ENCODE data around the gene SMAD7. TPM values are rescaled to one million over a fixed set of nuclear protein-coding genes. Genes with fewer than 3 reads are reported as not detected.
A peak's percentile ranks its signal among the peaks of the same experiment; 100 is the strongest.

SMAD7 gene
- total RNA-seq, 2 experiments from 2014 or later: 2.9 to 15.1 TPM

GRCh38 chr18:48929941-48930713 lies 20.6 kb downstream of the SMAD7 start:
- CTCF ChIA-PET (ENCODE audit: unreplicated experiment): no interaction called here

GRCh38 chr18:48929212-48929612 lies 21.6 kb downstream of the SMAD7 start:
- no peaks in the 10 kb centered on the region for H3K9me3 ChIP-seq (ENCODE audit: low read length)
- H2AFZ ChIP-seq (ENCODE audit: low read length): no peak overlapping the region
- no peaks in the 10 kb centered on the region for H3K36me3 ChIP-seq (ENCODE audit: insufficient read depth, low read length)
- DNase-seq (ENCODE audit: low spot score): no peak
- ChIA-PET CTCF (ENCODE audit: unreplicated experiment) (no interaction called here), POLR2A (interaction anchor here (1.0 to 1.9 kb wide), 2 partner anchors 13 to 18 kb away, joined by 5 to 8 read pairs; no protein-coding TSS in a partner anchor)
- peak overlapping the region; percentile 73 for H3K4me2 ChIP-seq (ENCODE audit: low read length)
- peak overlapping the region; percentile 79 for H3K27ac ChIP-seq (ENCODE audit: low read depth, low read length, poor library complexity, severe bottlenecking)
- H3K4me3 ChIP-seq (ENCODE audit: low read depth, low read length, poor library complexity, severe bottlenecking): peak overlapping the region; percentile 45
- BruUV-seq (replicated peaks): no TSS peak
- H3K9me2 ChIP-seq (ENCODE audit: insufficient read depth, low read length): no peaks in the 10 kb centered on the region
- TF ChIP-seq CTCF (conservative IDR thresholded peaks at IDR 0.05; ENCODE audit: low read length) (no peak), EZH2phosphoT487 (IDR thresholded peaks at IDR 0.05; ENCODE audit: borderline replicate concordance, low read depth, low read length) (no peak)
- peaks cover 94% of the 10 kb centered on the region for H3K79me2 ChIP-seq (ENCODE audit: insufficient read depth, low read depth, low read length)
- H3K4me1 ChIP-seq (ENCODE audit: insufficient read depth, low read length, poor library complexity, severe bottlenecking): peaks cover 96% of the 10 kb centered on the region
- H4K20me1 ChIP-seq (ENCODE audit: insufficient read depth, low read length): no peaks in the 10 kb centered on the region
- intact Hi-C loops (cut with micrococcal nuclease; ENCODE audit: unreplicated experiment): no loop called here

More at GRCh38 chr18:48929941-48930713, 20.6 kb downstream of the SMAD7 start:
- no peaks in the 10 kb centered on the region for H3K9me3 ChIP-seq (ENCODE audit: low read length)
- peaks cover 94% of the 10 kb centered on the region for H3K79me2 ChIP-seq (ENCODE audit: insufficient read depth, low read depth, low read length)
- H3K36me3 ChIP-seq (ENCODE audit: insufficient read depth, low read length): no peaks in the 10 kb centered on the region
- H3K4me1 ChIP-seq (ENCODE audit: insufficient read depth, low read length, poor library complexity, severe bottlenecking): peaks cover 96% of the 10 kb centered on the region
- H3K9me2 ChIP-seq (ENCODE audit: insufficient read depth, low read length): no peaks in the 10 kb centered on the region
- TF ChIP-seq CTCF (conservative IDR thresholded peaks at IDR 0.05; ENCODE audit: low read length) (no peak), EZH2phosphoT487 (IDR thresholded peaks at IDR 0.05; ENCODE audit: borderline replicate concordance, low read depth, low read length) (no peak)
- H4K20me1 ChIP-seq (ENCODE audit: insufficient read depth, low read length): no peaks in the 10 kb centered on the region
- H3K27ac ChIP-seq (ENCODE audit: low read depth, low read length, poor library complexity, severe bottlenecking): peak overlapping the region; percentile 79
- H3K4me3 ChIP-seq (ENCODE audit: low read depth, low read length, poor library complexity, severe bottlenecking): no peak overlapping the region
- no peak overlapping the region for H2AFZ ChIP-seq (ENCODE audit: low read length)
- no peak for DNase-seq (ENCODE audit: low spot score)
- H3K4me2 ChIP-seq (ENCODE audit: low read length): peak overlapping the region; percentile 73
- BruUV-seq (replicated peaks): no TSS peak
- POLR2A ChIA-PET: interaction anchor here (1.0 kb wide), 1 partner anchor 14 kb away, joined by 5 read pairs; no protein-coding TSS in a partner anchor
- intact Hi-C loops (cut with micrococcal nuclease; ENCODE audit: unreplicated experiment): no loop called here

- intact Hi-C loops (cut with micrococcal nuclease; ENCODE audit: unreplicated experiment): no loop called here
- H3K27ac ChIP-seq (ENCODE audit: low read depth, low read length, poor library complexity, severe bottlenecking): peak overlapping the region; percentile 79
- peaks cover 89% of the 10 kb centered on the region for H3K79me2 ChIP-seq (ENCODE audit: insufficient read depth, low read depth, low read length)
- TF ChIP-seq EZH2phosphoT487 (IDR thresholded peaks at IDR 0.05; ENCODE audit: borderline replicate concordance, low read depth, low read length) (no peak), CTCF (conservative IDR thresholded peaks at IDR 0.05; ENCODE audit: low read length) (no peak)
- peaks cover under 1% of the 10 kb centered on the region; the same call in 1 of the 2 replicates for H3K36me3 ChIP-seq (ENCODE audit: insufficient read depth, low read length)
- POLR2A ChIA-PET: interaction anchor here (1.9 kb wide), 1 partner anchor 19 kb away, joined by 8 read pairs; no protein-coding TSS in a partner anchor
- H3K9me2 ChIP-seq (ENCODE audit: insufficient read depth, low read length): no peaks in the 10 kb centered on the region
- no peak overlapping the region for H2AFZ ChIP-seq (ENCODE audit: low read length)
- H3K4me2 ChIP-seq (ENCODE audit: low read length): peak overlapping the region; percentile 73
- CTCF ChIA-PET (ENCODE audit: unreplicated experiment): no interaction called here
- BruUV-seq (replicated peaks): no TSS peak
- peak overlapping the region; percentile 45 for H3K4me3 ChIP-seq (ENCODE audit: low read depth, low read length, poor library complexity, severe bottlenecking)
- DNase-seq (ENCODE audit: low spot score): peak; percentile 84
- H3K4me1 ChIP-seq (ENCODE audit: insufficient read depth, low read length, poor library complexity, severe bottlenecking): peaks cover 95% of the 10 kb centered on the region
- no peaks in the 10 kb centered on the region for H3K9me3 ChIP-seq (ENCODE audit: low read length)
- H4K20me1 ChIP-seq (ENCODE audit: insufficient read depth, low read length): no peaks in the 10 kb centered on the region
Observed at GRCh38 chr18:48928787-48929186, 22.0 kb downstream of the SMAD7 start.

Data from OCI-LY7 (cell line).